ENCODE data around the gene PDIA2. TPM values are rescaled to one million over a fixed set of nuclear protein-coding genes. Genes with fewer than 3 reads are reported as not detected.

PDIA2 gene
- polyA plus RNA-seq, 1 of the 3 experiments (the other 2 are of a cell fraction), result 1.7 TPM

DNA sequence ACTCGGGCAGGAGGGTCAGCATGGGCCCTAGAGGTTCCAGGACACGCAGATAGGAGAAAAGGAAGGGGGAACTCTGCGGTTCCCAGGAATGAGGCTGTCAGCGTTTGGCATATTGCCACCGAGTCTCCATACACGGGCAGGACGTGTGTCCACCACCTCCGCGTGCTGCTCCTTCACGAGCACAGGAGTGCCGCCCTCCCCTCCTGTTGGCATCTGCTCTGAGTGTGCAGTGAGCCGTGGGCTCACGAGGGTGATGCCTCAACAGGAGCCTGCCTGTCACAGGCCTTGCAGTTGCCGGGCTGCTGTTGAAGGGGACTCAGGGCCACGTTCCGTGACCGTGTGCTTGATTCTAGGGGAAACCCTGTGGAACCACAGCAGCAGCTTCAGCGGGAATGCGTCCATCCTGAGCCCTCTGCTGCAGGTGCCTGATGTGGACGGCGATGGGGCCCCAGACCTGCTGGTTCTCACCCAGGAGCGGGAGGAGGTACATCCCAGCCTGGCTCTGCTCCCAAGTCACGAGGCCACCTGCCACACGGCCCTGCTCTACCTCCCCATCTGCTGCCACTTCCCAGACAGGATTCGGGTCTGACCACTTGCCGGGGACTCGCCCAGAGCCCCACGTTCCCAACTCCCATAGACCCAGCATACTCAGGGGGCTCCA, 21.8 kb upstream of the PDIA2 start:
- no peaks in the 10 kb centered on the region for H3F3A ChIP-seq (replicated peaks; ENCODE audit: insufficient read depth)
- H2AFZ ChIP-seq (ENCODE audit: low read depth), result no peak overlapping the region
- H4K20me1 ChIP-seq (ENCODE audit: insufficient read depth), result no peaks in the 10 kb centered on the region
- 94% methylated on average over 22 of the region's 28 CpGs for WGBS (ENCODE audit: low lambda C conversion rate)
- ChIA-PET POLR2A (no interaction called here), CTCF (interaction anchor here (1.1 kb wide), 1 partner anchor 80 kb away, joined by 3 read pairs; the partner anchor contains the start of gene HBQ1)
- H3K9me3 ChIP-seq, result no peaks in the 10 kb centered on the region
- H3K4me3 ChIP-seq (ENCODE audit: low read depth in 2 of 2, low read length in 1 of 2), result no peak overlapping the region
- no peak for DNase-seq
- H3K27ac ChIP-seq (ENCODE audit: low read depth in 2 of 2, low read length in 1 of 2), result no peak overlapping the region
- no peaks in the 10 kb centered on the region for H3K4me1 ChIP-seq (ENCODE audit: control insufficient read depth in 1 of 2, insufficient read depth in 2 of 2, low read depth in 1 of 2, low read length in 1 of 2)
- peaks cover 8 to 52% of the 10 kb centered on the region in 2 experiments for H3K36me3 ChIP-seq (replicated peaks in 1 of 2; ENCODE audit: control insufficient read depth in 1 of 2, insufficient read depth in 2 of 2, low read length in 1 of 2)
- no peak overlapping the region for H3K9ac ChIP-seq
- TF ChIP-seq FOXM1 (IDR thresholded peaks at IDR 0.05; ENCODE audit: low read depth) (no peak), ELF1 (IDR thresholded peaks at IDR 0.05) (no peak), FOXJ3 (CRISPR knock-in tag; IDR thresholded peaks at IDR 0.05) (no peak), MXI1 (IDR thresholded peaks at IDR 0.05; ENCODE audit: low read depth, low read length) (no peak), RFX5 (IDR thresholded peaks at IDR 0.05; ENCODE audit: low read length) (no peak), GABPA (IDR thresholded peaks at IDR 0.05; ENCODE audit: low read depth) (no peak), TAF1 (IDR thresholded peaks at IDR 0.05; ENCODE audit: borderline replicate concordance, low read depth, low read length) (no peak), EZH2phosphoT487 (IDR thresholded peaks at IDR 0.05; ENCODE audit: borderline replicate concordance, low read depth) (no peak), GATA2 (CRISPR knock-in tag; IDR thresholded peaks at IDR 0.05) (no peak), TCF12 (IDR thresholded peaks at IDR 0.05) (no peak), MEF2A (IDR thresholded peaks at IDR 0.05; ENCODE audit: borderline replicate concordance, low read depth) (no peak)
- TF ChIP-seq, protein P1, sequence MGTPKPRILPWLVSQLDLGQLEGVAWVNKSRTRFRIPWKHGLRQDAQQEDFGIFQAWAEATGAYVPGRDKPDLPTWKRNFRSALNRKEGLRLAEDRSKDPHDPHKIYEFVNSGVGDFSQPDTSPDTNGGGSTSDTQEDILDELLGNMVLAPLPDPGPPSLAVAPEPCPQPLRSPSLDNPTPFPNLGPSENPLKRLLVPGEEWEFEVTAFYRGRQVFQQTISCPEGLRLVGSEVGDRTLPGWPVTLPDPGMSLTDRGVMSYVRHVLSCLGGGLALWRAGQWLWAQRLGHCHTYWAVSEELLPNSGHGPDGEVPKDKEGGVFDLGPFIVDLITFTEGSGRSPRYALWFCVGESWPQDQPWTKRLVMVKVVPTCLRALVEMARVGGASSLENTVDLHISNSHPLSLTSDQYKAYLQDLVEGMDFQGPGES (IDR thresholded peaks at IDR 0.05; ENCODE audit: low read depth, low read length), result no peak
- TF ChIP-seq, protein P2, sequence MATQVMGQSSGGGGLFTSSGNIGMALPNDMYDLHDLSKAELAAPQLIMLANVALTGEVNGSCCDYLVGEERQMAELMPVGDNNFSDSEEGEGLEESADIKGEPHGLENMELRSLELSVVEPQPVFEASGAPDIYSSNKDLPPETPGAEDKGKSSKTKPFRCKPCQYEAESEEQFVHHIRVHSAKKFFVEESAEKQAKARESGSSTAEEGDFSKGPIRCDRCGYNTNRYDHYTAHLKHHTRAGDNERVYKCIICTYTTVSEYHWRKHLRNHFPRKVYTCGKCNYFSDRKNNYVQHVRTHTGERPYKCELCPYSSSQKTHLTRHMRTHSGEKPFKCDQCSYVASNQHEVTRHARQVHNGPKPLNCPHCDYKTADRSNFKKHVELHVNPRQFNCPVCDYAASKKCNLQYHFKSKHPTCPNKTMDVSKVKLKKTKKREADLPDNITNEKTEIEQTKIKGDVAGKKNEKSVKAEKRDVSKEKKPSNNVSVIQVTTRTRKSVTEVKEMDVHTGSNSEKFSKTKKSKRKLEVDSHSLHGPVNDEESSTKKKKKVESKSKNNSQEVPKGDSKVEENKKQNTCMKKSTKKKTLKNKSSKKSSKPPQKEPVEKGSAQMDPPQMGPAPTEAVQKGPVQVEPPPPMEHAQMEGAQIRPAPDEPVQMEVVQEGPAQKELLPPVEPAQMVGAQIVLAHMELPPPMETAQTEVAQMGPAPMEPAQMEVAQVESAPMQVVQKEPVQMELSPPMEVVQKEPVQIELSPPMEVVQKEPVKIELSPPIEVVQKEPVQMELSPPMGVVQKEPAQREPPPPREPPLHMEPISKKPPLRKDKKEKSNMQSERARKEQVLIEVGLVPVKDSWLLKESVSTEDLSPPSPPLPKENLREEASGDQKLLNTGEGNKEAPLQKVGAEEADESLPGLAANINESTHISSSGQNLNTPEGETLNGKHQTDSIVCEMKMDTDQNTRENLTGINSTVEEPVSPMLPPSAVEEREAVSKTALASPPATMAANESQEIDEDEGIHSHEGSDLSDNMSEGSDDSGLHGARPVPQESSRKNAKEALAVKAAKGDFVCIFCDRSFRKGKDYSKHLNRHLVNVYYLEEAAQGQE (IDR thresholded peaks at IDR 0.05; ENCODE audit: low read depth, low read length), result no peak
- TF ChIP-seq, protein P3, sequence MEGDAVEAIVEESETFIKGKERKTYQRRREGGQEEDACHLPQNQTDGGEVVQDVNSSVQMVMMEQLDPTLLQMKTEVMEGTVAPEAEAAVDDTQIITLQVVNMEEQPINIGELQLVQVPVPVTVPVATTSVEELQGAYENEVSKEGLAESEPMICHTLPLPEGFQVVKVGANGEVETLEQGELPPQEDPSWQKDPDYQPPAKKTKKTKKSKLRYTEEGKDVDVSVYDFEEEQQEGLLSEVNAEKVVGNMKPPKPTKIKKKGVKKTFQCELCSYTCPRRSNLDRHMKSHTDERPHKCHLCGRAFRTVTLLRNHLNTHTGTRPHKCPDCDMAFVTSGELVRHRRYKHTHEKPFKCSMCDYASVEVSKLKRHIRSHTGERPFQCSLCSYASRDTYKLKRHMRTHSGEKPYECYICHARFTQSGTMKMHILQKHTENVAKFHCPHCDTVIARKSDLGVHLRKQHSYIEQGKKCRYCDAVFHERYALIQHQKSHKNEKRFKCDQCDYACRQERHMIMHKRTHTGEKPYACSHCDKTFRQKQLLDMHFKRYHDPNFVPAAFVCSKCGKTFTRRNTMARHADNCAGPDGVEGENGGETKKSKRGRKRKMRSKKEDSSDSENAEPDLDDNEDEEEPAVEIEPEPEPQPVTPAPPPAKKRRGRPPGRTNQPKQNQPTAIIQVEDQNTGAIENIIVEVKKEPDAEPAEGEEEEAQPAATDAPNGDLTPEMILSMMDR (IDR thresholded peaks at IDR 0.05), result no peak
- TF ChIP-seq, protein P4, sequence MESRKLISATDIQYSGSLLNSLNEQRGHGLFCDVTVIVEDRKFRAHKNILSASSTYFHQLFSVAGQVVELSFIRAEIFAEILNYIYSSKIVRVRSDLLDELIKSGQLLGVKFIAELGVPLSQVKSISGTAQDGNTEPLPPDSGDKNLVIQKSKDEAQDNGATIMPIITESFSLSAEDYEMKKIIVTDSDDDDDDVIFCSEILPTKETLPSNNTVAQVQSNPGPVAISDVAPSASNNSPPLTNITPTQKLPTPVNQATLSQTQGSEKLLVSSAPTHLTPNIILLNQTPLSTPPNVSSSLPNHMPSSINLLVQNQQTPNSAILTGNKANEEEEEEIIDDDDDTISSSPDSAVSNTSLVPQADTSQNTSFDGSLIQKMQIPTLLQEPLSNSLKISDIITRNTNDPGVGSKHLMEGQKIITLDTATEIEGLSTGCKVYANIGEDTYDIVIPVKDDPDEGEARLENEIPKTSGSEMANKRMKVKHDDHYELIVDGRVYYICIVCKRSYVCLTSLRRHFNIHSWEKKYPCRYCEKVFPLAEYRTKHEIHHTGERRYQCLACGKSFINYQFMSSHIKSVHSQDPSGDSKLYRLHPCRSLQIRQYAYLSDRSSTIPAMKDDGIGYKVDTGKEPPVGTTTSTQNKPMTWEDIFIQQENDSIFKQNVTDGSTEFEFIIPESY (IDR thresholded peaks at IDR 0.05; ENCODE audit: borderline replicate concordance, low read depth), result no peak
- no peaks in the 10 kb centered on the region for H3K79me2 ChIP-seq (ENCODE audit: insufficient read depth)
- no peaks in the 10 kb centered on the region for H3K9me2 ChIP-seq
- H3K27me3 ChIP-seq (ENCODE audit: insufficient read depth), result no peaks in the 10 kb centered on the region
- H3K4me2 ChIP-seq, result no peak overlapping the region
